ENCODE measurements around the gene LPP. TPM values are rescaled to one million over a fixed set of nuclear protein-coding genes. Genes with fewer than 3 reads are reported as not detected.

The LPP gene
- total RNA-seq, 3 donors from 2014 or later (not counting 1 experiment from before 2014, with no cell fraction given), result 137 to 163 (median 149) TPM

- no peak overlapping the region for H3K4me3 Mint-ChIP-seq
- H3K9me3 Mint-ChIP-seq, result no peaks in the 10 kb centered on the region
- H3K4me1 ChIP-seq (ENCODE audit: control insufficient read depth, insufficient read depth, low read length), result no peaks in the 10 kb centered on the region
- no peak overlapping the region for H3K27ac Mint-ChIP-seq
- TF ChIP-seq CTCF (IDR thresholded peaks at IDR 0.05), result no peak
- ATAC-seq, result no peak
- H3K36me3 ChIP-seq (ENCODE audit: control insufficient read depth, insufficient read depth, low read length), result no peaks in the 10 kb centered on the region
- no peaks in the 10 kb centered on the region for H3K36me3 Mint-ChIP-seq
- DNase-seq, result no peak
- H3K27me3 ChIP-seq (ENCODE audit: control insufficient read depth, insufficient read depth, low read length), result no peaks in the 10 kb centered on the region
- 75% methylated on average over 5 of the region's 6 CpGs for WGBS (ENCODE audit: insufficient coverage)
- H3K27me3 Mint-ChIP-seq (ENCODE audit: low read depth in 2 of 2), result peaks cover 5 to 8% of the 10 kb centered on the region in 2 donors
- intact Hi-C loops (cut with micrococcal nuclease), result no loop called here
- H3K27ac ChIP-seq (ENCODE audit: low read length), result no peak overlapping the region
- no peak overlapping the region for H3K4me3 ChIP-seq (ENCODE audit: low read length)
- H3K9me3 ChIP-seq (ENCODE audit: control insufficient read depth, insufficient read depth, low read length), result no peaks in the 10 kb centered on the region
- H3K4me1 Mint-ChIP-seq, result no peaks in the 10 kb centered on the region
Observed at GRCh38 chr3:188123170-188123905, 30.6 kb upstream of the LPP start.

- Mint-ChIP-seq H3K36me3 (no peaks in the 10 kb centered on the region), H3K9me3 (no peaks in the 10 kb centered on the region), H3K4me1 (no peaks in the 10 kb centered on the region), H3K27ac (no peak overlapping the region), H3K4me3 (no peak overlapping the region), H3K27me3 (ENCODE audit: low read depth in 2 of 2) (peaks cover 5 to 8% of the 10 kb centered on the region in 2 donors)
- intact Hi-C loops (cut with micrococcal nuclease), result no loop called here
- H3K27ac ChIP-seq (ENCODE audit: low read length), result no peak overlapping the region
- no peaks in the 10 kb centered on the region for H3K4me1 ChIP-seq (ENCODE audit: control insufficient read depth, insufficient read depth, low read length)
- no peak for DNase-seq
- H3K27me3 ChIP-seq (ENCODE audit: control insufficient read depth, insufficient read depth, low read length), result no peaks in the 10 kb centered on the region
- no peak for ATAC-seq
- no peaks in the 10 kb centered on the region for H3K9me3 ChIP-seq (ENCODE audit: control insufficient read depth, insufficient read depth, low read length)
- whole genome bisulfite sequencing (ENCODE audit: insufficient coverage), result 90% methylated on average over 1 of the region's 2 CpGs
- no peaks in the 10 kb centered on the region for H3K36me3 ChIP-seq (ENCODE audit: control insufficient read depth, insufficient read depth, low read length)
- no peak for TF ChIP-seq CTCF (IDR thresholded peaks at IDR 0.05)
- H3K4me3 ChIP-seq (ENCODE audit: low read length), result no peak overlapping the region
Observed at GRCh38 chr3:188124184-188124583, 29.8 kb upstream of the LPP start.

GRCh38 chr3:188125076-188125475 is 28.9 kb upstream of the LPP start:
- ATAC-seq (no peak), DNase-seq (no peak)
- H3K27ac Mint-ChIP-seq, result no peak overlapping the region
- Histone ChIP-seq H3K27ac (ENCODE audit: low read length) (no peak overlapping the region), H3K4me1 (ENCODE audit: control insufficient read depth, insufficient read depth, low read length) (no peaks in the 10 kb centered on the region), H3K27me3 (ENCODE audit: control insufficient read depth, insufficient read depth, low read length) (no peaks in the 10 kb centered on the region), H3K9me3 (ENCODE audit: control insufficient read depth, insufficient read depth, low read length) (no peaks in the 10 kb centered on the region), H3K4me3 (ENCODE audit: low read length) (no peak overlapping the region), H3K36me3 (ENCODE audit: control insufficient read depth, insufficient read depth, low read length) (no peaks in the 10 kb centered on the region)
- H3K36me3 Mint-ChIP-seq, result no peaks in the 10 kb centered on the region
- intact Hi-C loops (cut with micrococcal nuclease), result no loop called here
- H3K4me1 Mint-ChIP-seq, result no peaks in the 10 kb centered on the region
- no peak overlapping the region for H3K4me3 Mint-ChIP-seq
- no peak for TF ChIP-seq CTCF (IDR thresholded peaks at IDR 0.05)
- H3K9me3 Mint-ChIP-seq, result no peaks in the 10 kb centered on the region
- 97% methylated on average over 3 of the region's 3 CpGs for WGBS (ENCODE audit: insufficient coverage)
- H3K27me3 Mint-ChIP-seq (ENCODE audit: low read depth in 2 of 2), result peaks cover 2 to 5% of the 10 kb centered on the region in 2 donors

- 100% methylated on average over 2 of the region's 2 CpGs for WGBS (ENCODE audit: insufficient coverage)
- peaks cover 0 to 3% of the 10 kb centered on the region in 2 donors for H3K27me3 Mint-ChIP-seq (ENCODE audit: low read depth in 2 of 2)
- TF ChIP-seq CTCF (IDR thresholded peaks at IDR 0.05), result no peak
- no peaks in the 10 kb centered on the region for H3K9me3 ChIP-seq (ENCODE audit: control insufficient read depth, insufficient read depth, low read length)
- H3K4me1 Mint-ChIP-seq, result no peaks in the 10 kb centered on the region
- H3K4me1 ChIP-seq (ENCODE audit: control insufficient read depth, insufficient read depth, low read length), result no peaks in the 10 kb centered on the region
- H3K27ac Mint-ChIP-seq, result no peak overlapping the region
- no peak overlapping the region for H3K27ac ChIP-seq (ENCODE audit: low read length)
- DNase-seq (no peak), ATAC-seq (no peak)
- H3K4me3 ChIP-seq (ENCODE audit: low read length), result no peak overlapping the region
- H3K27me3 ChIP-seq (ENCODE audit: control insufficient read depth, insufficient read depth, low read length), result no peaks in the 10 kb centered on the region
- intact Hi-C loops (cut with micrococcal nuclease), result no loop called here
- no peaks in the 10 kb centered on the region for H3K9me3 Mint-ChIP-seq
- H3K36me3 Mint-ChIP-seq, result no peaks in the 10 kb centered on the region
- H3K36me3 ChIP-seq (ENCODE audit: control insufficient read depth, insufficient read depth, low read length), result no peaks in the 10 kb centered on the region
- H3K4me3 Mint-ChIP-seq, result no peak overlapping the region
Observed at GRCh38 chr3:188126276-188126675, 27.7 kb upstream of the LPP start.
